Activated naive CD4-positive, alpha-beta T cell treated with anti-CD3 and anti-CD28 coated beads, Interleukin-2, amount 10 ng/mL, durations not matched to agents 7 days and 5 days (primary cell): ENCODE results near the gene KCNC1.
A peak's percentile ranks its signal among the peaks of the same experiment; 100 is the strongest.

Experiments used
- CTCF ChIA-PET: fragments of 350-600 bp; sonication (Branson Sonifier 250); formaldehyde crosslinking; loops from one replicate; lab custom pipeline; 2021; ENCODE audit warnings: antibody characterized with exemption; lab: Charles Lee
- DNase-seq: peaks from one replicate; pipeline ENCODE4 v3.0.0-alpha.2; 2020
- H3K27ac Mint-ChIP-seq: one replicate; pipeline ENCODE4 v1.8.0; 2021; ENCODE audit warnings: mild to moderate bottlenecking, moderate library complexity, mixed read lengths
- H3K27me3 Mint-ChIP-seq: one replicate; pipeline ENCODE4 v1.8.0; 2021; ENCODE audit warnings: mild to moderate bottlenecking, mixed read lengths
- H3K36me3 Mint-ChIP-seq: one replicate; pipeline ENCODE4 v1.8.0; 2021; ENCODE audit warnings: mixed read lengths
- H3K4me1 Mint-ChIP-seq: one replicate; pipeline ENCODE4 v1.8.0; 2021; ENCODE audit warnings: mixed read lengths
- H3K4me3 Mint-ChIP-seq: one replicate; pipeline ENCODE4 v1.8.0; 2021; ENCODE audit warnings: mild to moderate bottlenecking, moderate library complexity, mixed read lengths
- H3K9me3 Mint-ChIP-seq: one replicate; pipeline ENCODE4 v1.8.0; 2021; ENCODE audit warnings: mixed read lengths

Gene KCNC1

DNA sequence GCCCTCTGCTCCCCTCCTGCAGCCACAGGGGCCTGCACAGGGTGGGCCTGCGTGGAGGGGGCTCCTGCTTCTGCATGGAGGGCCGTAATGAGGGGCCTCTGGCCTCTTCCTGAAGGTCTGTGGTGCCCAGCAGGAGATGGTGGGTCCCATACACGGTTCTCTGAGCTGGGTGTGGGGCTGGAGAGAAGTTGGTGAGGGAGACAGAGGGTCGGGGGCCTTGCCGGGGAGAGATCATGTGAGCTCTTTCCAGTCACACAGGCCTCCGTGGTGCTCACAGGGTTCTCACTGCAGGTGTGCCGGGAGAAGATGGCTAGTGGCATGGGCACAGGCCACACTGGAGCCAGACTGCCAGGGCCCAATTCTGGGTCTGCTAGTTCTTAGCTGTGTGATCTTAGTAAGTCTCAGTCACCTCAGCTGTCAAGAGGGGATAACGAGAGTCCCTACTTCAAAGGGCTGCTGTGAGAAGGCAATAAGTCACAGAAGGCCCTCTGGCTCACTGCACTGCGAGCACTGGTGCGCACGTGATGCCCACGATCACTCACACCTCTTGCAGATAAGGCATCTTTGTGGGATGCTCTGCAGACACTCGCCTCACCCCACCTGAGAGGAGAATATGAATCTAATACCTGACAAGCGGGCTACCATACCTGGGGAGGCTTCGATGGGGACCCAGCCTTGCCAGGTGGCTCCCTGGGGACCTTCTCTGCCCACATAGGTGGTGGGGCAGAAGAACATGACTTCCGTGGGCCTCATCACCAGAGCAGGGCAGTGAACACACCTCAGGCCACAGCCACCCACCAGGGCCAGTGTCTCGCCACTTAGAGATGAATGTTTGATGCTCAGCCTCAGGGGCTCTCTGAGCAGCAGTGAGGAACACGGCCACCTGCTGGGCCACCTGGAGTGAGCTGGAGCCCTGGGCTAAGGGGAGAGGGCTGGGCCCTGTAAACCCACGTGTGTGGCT is 14.5 kb downstream of the KCNC1 start:
- CTCF ChIA-PET: interaction anchor here (0.7 kb wide), 1 partner anchor 869 kb away, joined by 3 read pairs; no protein-coding TSS in a partner anchor
- no peaks in the 10 kb centered on the region for H3K36me3 Mint-ChIP-seq
- H3K4me1 Mint-ChIP-seq: no peaks in the 10 kb centered on the region
- no peak for DNase-seq
- H3K9me3 Mint-ChIP-seq: no peaks in the 10 kb centered on the region
- H3K27me3 Mint-ChIP-seq: peaks cover 4% of the 10 kb centered on the region
- no peak overlapping the region for H3K27ac Mint-ChIP-seq
- no peak overlapping the region for H3K4me3 Mint-ChIP-seq

DNA sequence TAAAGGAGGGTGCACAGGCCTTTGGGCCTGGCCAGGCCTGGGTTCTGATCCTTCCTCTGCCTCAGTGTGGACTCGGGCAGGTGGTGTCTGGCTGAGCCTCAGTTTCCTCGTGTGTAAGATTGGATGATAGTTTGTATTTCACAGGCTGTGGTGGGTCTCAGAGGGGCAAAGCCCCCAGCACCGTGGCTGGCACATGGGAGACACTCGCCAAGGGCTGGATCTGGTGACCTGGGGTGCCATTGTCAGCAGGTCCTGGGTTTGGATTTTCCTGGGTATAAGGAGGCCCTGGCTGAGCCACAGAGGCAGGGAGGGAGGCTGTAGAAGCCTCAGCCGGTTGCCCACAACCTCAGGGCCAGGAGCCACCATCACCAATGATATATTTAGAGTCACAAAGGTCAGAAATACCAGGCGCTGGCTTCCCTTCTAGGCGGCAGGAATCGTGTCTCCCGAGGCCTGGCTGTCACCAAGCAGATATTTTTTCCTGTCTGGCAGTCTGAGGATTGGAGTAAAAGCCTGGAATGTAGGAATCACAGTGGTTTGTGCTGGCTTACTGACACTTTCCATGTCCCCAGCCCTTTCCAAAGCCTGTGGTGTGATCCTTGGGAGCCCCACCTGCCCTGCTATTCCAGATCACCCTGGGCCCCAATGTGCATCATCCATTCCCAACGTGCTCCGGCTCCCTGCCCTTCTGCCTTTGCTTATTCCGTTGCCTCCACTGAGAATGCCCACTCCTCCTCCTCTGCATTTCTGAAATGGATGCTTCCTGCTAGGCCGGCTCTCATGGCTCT is 15.6 kb downstream of the KCNC1 start:
- no peaks in the 10 kb centered on the region for H3K4me1 Mint-ChIP-seq
- DNase-seq: no peak
- CTCF ChIA-PET: interaction anchor here (0.7 kb wide), 1 partner anchor 870 kb away, joined by 3 read pairs; no protein-coding TSS in a partner anchor
- no peak overlapping the region for H3K27ac Mint-ChIP-seq
- no peaks in the 10 kb centered on the region for H3K9me3 Mint-ChIP-seq
- H3K36me3 Mint-ChIP-seq: no peaks in the 10 kb centered on the region
- no peak overlapping the region for H3K4me3 Mint-ChIP-seq
- peaks cover 4% of the 10 kb centered on the region for H3K27me3 Mint-ChIP-seq

DNA sequence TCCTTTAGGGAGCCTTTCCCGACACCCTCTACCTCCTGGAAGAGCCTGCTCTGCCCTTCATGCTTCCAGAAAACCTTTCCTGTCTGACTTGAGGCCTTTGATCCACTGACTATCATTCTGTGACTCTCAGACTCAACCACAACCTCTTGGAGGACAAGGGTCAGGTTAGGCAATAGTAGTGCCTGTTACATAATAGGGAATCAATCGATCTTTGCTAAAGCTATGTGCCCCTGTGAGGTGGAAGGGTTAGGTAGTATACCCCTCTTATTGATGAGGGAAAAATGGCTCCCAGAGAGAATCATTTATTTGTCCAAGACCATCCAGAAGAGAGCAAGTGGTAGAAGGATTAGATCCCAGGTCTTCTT is 16.2 kb downstream of the KCNC1 start:
- no peaks in the 10 kb centered on the region for H3K4me1 Mint-ChIP-seq
- H3K4me3 Mint-ChIP-seq: no peak overlapping the region
- DNase-seq: no peak
- CTCF ChIA-PET: interaction anchor here (1.3 kb wide), 1 partner anchor 228 kb away, joined by 4 read pairs; no protein-coding TSS in a partner anchor
- no peaks in the 10 kb centered on the region for H3K36me3 Mint-ChIP-seq
- H3K27me3 Mint-ChIP-seq: peaks cover 8% of the 10 kb centered on the region
- H3K9me3 Mint-ChIP-seq: no peaks in the 10 kb centered on the region
- no peak overlapping the region for H3K27ac Mint-ChIP-seq

DNA sequence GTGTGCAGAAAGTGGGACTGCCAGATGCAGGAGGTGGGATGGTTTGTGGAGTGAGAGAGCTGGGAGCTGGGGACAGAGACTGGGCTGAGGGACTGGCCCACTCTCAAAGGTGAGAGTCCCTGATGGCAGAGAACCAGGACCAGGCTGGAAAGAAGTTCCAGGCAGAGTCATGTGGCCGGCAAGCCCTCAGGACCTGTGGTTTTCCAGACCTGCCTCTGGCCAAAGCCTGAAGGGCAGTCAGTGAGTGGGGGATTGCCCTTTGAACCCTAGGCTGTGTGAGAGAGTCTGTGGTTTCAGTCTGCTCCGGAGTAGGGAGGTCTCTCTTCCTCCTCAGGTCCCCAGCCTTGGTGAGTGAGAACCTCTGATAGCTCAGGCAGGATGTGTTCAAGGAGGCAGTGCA is 17.0 kb downstream of the KCNC1 start:
- no peaks in the 10 kb centered on the region for H3K9me3 Mint-ChIP-seq
- H3K4me3 Mint-ChIP-seq: no peak overlapping the region
- no peak for DNase-seq
- H3K27ac Mint-ChIP-seq: no peak overlapping the region
- CTCF ChIA-PET: interaction anchor here (1.3 kb wide), 1 partner anchor 227 kb away, joined by 4 read pairs; no protein-coding TSS in a partner anchor
- H3K36me3 Mint-ChIP-seq: no peaks in the 10 kb centered on the region
- peaks cover 8% of the 10 kb centered on the region for H3K27me3 Mint-ChIP-seq
- no peaks in the 10 kb centered on the region for H3K4me1 Mint-ChIP-seq

DNA sequence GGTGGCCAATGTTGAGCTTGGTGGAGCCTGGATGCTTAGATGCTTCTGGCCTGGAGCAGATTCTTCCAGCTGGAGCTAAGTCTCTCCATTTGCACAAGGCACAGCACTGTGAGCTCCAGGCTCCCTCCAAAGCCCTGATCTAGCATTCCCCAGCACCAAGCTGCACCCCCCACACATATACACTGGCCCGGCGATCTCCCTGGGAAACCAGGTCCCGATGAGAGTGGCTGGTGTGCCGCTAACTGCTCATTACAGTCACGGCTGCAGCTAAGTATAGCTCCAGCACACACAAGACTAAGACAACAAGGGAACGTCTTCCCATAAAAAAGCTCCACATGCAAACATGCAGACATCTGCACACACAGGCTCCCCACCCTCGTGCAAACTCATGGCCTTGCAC is 17.6 kb downstream of the KCNC1 start:
- no peaks in the 10 kb centered on the region for H3K36me3 Mint-ChIP-seq
- CTCF ChIA-PET: interaction anchor here (0.8 to 1.3 kb wide), 3 partner anchors 21 to 229 kb away, joined by 4 read pairs; no protein-coding TSS in a partner anchor
- H3K9me3 Mint-ChIP-seq: no peaks in the 10 kb centered on the region
- DNase-seq: no peak
- no peak overlapping the region for H3K27ac Mint-ChIP-seq
- no peak overlapping the region for H3K4me3 Mint-ChIP-seq
- H3K4me1 Mint-ChIP-seq: no peaks in the 10 kb centered on the region
- H3K27me3 Mint-ChIP-seq: peaks cover 8% of the 10 kb centered on the region

DNA sequence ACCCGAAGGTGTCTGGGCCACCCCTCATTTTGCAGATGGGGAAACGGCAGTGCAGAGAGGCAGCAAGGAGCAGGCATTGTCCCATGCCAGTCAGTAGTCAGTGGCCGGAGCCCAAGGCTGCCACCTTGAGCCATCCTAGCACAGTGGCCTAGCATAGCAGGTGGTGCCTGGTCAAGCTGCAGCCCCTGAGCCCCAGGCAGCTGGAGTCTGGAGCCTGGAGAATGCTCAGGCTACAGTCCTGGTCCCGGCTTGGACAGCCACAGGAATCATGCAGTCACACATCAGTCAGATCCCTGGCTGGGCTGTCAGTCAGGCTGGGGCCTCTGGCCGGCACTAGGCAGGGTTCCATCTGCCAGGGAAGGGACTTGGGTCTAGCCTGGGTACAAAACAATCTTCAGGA is 18.6 kb downstream of the KCNC1 start:
- DNase-seq: no peak
- Mint-ChIP-seq H3K9me3 (no peaks in the 10 kb centered on the region), H3K4me3 (no peak overlapping the region), H3K27me3 (peaks cover 8% of the 10 kb centered on the region), H3K36me3 (no peaks in the 10 kb centered on the region), H3K4me1 (no peaks in the 10 kb centered on the region), H3K27ac (no peak overlapping the region)
- CTCF ChIA-PET: no interaction called here

DNA sequence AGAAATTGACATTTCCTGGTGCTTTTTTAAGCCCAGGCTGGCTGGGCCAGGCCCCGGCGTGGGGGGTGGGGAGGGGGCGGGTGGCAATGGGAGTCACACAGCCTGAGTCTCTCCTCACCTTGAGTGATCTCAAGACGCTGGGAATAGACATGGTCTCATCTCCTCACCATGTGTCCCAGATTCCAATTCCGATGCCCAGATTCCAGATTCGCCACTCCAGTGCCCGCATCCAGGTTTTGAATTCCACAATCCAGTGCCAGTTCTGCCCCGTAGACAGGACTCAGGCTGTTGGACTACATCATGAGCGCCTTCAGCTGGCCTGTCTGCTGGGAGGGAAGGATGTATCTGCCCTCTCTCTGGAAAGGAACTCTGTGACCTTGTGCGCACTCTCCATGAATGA is 19.1 kb downstream of the KCNC1 start:
- H3K4me3 Mint-ChIP-seq: no peak overlapping the region
- DNase-seq: no peak
- H3K36me3 Mint-ChIP-seq: no peaks in the 10 kb centered on the region
- H3K4me1 Mint-ChIP-seq: no peaks in the 10 kb centered on the region
- CTCF ChIA-PET: no interaction called here
- peaks cover 8% of the 10 kb centered on the region for H3K27me3 Mint-ChIP-seq
- H3K9me3 Mint-ChIP-seq: no peaks in the 10 kb centered on the region
- H3K27ac Mint-ChIP-seq: no peak overlapping the region

DNA sequence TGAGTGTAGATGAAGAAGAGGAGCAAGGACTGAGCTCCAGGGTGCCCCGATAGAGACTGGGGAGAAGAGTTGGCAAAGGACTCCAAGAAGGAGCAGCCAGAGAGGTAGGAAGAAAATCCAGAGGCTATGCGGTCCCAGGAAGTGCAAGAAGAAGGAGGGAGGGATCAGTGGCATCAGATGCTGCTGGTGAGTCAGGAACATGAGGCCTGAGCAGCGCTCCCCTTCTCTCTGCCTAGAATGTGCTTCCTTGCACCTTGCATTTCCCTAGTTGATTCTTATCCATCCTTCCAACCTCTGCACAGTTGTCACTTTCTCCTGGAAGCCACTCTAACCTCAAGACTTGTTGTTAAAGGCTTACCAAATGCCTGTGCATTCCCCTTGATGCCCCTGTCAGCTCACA is 21.3 kb downstream of the KCNC1 start:
- peaks cover 8% of the 10 kb centered on the region for H3K27me3 Mint-ChIP-seq
- H3K36me3 Mint-ChIP-seq: no peaks in the 10 kb centered on the region
- H3K9me3 Mint-ChIP-seq: no peaks in the 10 kb centered on the region
- DNase-seq: no peak
- CTCF ChIA-PET: no interaction called here
- no peaks in the 10 kb centered on the region for H3K4me1 Mint-ChIP-seq
- no peak overlapping the region for H3K4me3 Mint-ChIP-seq
- H3K27ac Mint-ChIP-seq: no peak overlapping the region

DNA sequence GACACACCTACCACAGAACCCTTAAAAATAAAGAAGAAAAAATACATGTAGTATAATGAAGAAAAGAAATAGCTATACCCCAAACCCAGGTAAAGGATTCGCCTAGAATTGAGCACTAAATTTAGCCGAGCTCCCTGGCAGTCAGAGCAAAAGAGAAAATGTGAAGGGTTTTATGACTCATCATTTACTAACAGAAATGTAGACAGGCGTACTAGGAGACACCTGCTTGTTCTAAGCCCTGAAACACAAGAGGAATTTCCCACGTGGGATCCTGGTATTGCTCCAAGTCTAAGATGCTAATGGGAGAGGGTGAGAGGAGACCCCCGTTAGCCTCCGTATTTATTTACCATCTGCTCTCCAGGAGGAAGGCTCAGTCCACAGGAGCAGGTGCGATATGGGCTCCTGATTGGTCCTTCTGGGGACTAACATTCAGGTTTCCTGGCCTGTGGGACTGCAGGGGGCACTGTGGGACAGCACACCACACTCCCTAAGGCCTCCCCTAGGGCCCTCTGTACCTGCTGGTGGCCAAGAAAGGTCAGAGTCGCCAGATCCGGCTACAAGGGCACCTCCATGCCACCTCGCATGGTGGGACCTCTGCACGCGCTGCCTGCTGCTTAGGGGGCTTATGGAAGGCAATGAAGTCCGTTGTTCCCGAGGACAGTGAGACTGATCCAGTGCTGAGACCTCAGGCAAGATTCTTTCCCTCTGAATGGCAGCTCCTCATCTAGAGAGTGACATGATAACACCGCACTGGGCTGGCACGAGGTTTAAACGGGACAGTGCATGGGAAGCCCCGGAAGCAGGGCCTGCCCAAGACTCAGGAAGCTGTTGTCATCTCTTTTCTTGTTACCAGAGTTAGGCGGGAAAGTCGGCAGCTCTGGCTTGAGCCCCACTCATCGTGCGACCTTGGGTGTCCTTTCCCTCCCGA is 25.8 kb downstream of the KCNC1 start:
- CTCF ChIA-PET: interaction anchor here (0.6 to 2.5 kb wide), 9 partner anchors 22 to 355 kb away, joined by 3 to 10 read pairs (median 3); no protein-coding TSS in a partner anchor
- peak; percentile 51 for DNase-seq

DNA sequence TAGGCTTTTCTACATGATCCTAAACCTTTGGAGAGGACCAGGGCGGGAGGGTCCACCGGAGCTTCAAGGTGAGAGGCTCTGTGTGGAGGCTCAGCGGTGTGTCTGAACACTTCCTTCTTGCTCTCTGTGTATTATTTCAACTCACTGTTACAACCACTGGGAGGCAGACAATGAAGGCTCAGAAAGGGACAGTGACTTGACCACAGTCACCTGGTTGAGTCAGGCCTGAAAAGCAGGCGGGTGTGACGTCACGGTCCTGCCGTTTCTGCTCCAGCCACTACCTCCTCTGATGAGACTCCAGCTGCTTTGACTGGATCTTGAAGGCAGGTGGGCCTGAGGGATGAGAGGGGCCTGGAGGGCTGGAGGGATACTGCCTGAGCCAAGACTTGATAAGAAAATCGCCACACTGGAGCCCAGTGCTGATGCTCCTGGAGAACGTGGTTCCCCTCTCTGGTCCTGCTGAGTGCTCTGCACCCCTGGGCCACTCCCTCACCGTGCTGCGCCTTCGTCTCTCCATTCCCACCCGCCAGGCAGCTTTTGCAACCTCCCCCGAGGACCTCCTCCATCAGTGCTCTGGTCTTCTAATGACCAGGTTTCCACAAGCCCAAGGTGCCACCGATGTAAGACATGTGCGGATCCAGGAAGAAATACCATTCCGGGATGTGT is 27.9 kb downstream of the KCNC1 start:
- no peaks in the 10 kb centered on the region for H3K9me3 Mint-ChIP-seq
- DNase-seq: no peak
- no peaks in the 10 kb centered on the region for H3K4me1 Mint-ChIP-seq
- H3K27me3 Mint-ChIP-seq: peaks cover 5% of the 10 kb centered on the region
- H3K4me3 Mint-ChIP-seq: no peak overlapping the region
- CTCF ChIA-PET: interaction anchor here (2.5 kb wide), 1 partner anchor 217 kb away, joined by 10 read pairs; no protein-coding TSS in a partner anchor
- H3K36me3 Mint-ChIP-seq: no peaks in the 10 kb centered on the region
- no peak overlapping the region for H3K27ac Mint-ChIP-seq

More for the DNA sequence above, 25.8 kb downstream of the KCNC1 start:
- peaks cover 9% of the 10 kb centered on the region for H3K27me3 Mint-ChIP-seq
- no peaks in the 10 kb centered on the region for H3K36me3 Mint-ChIP-seq
- no peaks in the 10 kb centered on the region for H3K4me1 Mint-ChIP-seq
- H3K4me3 Mint-ChIP-seq: no peak overlapping the region
- no peaks in the 10 kb centered on the region for H3K9me3 Mint-ChIP-seq
- H3K27ac Mint-ChIP-seq: no peak overlapping the region

DNA sequence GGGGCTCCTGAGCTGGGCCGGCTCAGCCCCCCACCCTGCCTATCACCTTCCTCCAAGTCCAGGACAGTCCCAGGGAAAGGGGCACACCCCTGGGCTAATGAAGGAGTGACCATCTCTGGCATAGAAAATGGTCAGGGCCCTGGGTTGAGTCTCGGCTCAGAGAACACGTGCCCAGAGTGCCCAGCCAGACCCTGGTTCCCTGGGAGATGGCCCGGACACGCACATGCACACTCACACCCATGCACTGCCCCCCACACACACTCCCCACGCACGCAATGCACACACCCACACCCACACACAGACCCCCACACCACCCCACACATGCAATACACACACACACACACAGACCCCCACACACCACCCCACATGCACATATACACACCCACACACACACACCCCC is 28.7 kb downstream of the KCNC1 start:
- DNase-seq: no peak
- Mint-ChIP-seq H3K4me1 (no peaks in the 10 kb centered on the region), H3K27me3 (peaks cover 5% of the 10 kb centered on the region), H3K4me3 (no peak overlapping the region), H3K27ac (no peak overlapping the region), H3K9me3 (no peaks in the 10 kb centered on the region), H3K36me3 (no peaks in the 10 kb centered on the region)
- CTCF ChIA-PET: no interaction called here

DNA sequence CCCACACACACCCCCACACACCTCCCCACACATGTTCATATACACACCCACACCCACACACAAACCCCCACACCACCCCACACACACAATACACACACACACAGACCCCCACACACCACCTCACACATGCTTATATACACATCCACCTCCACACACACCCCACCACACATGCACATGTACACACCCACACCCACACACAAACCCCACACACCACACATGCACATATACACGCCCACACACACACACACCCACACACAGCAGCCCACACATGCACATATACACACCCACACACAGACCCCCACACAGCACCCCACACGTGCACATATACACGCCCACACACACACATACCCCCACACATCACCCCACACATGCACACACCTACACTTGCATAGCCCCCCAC is 29.1 kb downstream of the KCNC1 start:
- H3K27ac Mint-ChIP-seq: no peak overlapping the region
- H3K27me3 Mint-ChIP-seq: peaks cover 5% of the 10 kb centered on the region
- CTCF ChIA-PET: no interaction called here
- no peak overlapping the region for H3K4me3 Mint-ChIP-seq
- no peaks in the 10 kb centered on the region for H3K4me1 Mint-ChIP-seq
- no peak for DNase-seq
- H3K9me3 Mint-ChIP-seq: no peaks in the 10 kb centered on the region
- no peaks in the 10 kb centered on the region for H3K36me3 Mint-ChIP-seq
